GM21737 (cell line): ENCODE results near the gene GADD45GIP1.
"Not testable (repeated sequence)": the region's sequence is repeated elsewhere in the genome, so short reads cannot be mapped to it uniquely, and the experiment has no call there.

Experiments
- ATAC-seq: cut with Tn5 transposase; IDR thresholded peaks from one replicate; pipeline ENCODE4 v1.9.1; 2021; ENCODE audit warnings: mild to moderate bottlenecking, moderate library complexity; ENCODE audit not compliant: unreplicated experiment

GADD45GIP1 gene

DNA sequence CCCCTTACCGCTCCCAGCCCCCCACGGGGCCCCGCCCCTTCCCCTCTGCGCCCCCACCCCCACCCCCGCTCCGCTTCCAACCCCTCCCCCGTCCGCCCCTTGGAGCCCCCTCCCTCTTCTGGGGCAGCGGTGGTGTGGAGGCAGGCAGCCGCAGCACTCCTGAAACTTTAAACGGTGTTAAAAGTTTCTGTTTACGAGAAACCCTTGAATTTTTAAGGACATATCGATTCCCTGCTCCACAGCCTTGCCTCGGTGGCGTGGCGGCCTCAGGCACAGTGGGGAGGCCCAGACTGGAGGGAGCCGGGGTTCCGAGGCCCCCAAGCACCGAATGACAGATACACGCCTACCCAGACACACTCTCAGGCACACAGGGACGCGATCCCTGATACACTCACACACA, 33.4 kb upstream of the GADD45GIP1 start:
- ATAC-seq = no peak

DNA sequence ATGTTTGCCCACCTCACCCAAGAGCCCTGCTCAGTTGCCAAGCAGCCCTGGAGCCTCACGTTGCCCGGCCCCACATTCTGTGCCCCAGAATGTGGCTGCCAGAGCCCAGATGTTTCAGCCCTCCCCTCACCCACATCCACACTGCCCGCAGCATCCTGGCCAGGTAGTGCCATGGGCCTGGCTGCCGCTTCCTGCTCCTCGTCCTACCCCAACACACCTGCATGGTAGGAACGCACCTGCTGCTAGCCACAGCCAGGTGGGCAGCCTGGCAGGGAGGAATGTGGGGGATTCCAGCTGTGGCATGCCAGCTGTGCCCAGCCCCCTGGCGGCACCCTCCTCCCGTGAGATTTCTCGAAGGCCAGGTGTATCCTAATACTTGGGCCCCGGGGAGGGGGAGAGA, 30.8 kb upstream of the GADD45GIP1 start:
- ATAC-seq = no peak

- no peak for ATAC-seq
Measured at GRCh38 chr19:12987190-12987589, 30.2 kb upstream of the GADD45GIP1 start.

DNA sequence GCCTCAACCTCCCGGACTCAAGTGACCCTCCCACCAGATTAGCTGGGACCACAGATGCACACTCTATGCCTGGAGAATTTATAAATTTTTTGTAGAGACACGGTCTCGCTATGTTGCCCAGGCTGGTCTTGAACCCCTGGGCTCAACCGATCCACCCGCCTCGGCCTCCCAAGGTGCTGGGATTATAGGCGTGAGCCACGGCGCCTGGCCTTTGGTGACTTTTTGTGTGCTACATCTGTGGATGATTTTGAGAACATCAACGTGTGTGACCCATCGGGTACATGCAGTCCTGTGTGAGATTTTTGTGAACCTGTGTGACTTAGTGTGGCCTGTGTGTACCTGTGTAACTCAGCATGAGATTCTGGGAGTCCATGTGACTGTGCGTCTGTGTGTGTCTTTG, 29.7 kb upstream of the GADD45GIP1 start:
- no peak for ATAC-seq

GRCh38 chr19:12985049-12985776, 28.2 kb upstream of the GADD45GIP1 start:
- ATAC-seq = no peak

DNA sequence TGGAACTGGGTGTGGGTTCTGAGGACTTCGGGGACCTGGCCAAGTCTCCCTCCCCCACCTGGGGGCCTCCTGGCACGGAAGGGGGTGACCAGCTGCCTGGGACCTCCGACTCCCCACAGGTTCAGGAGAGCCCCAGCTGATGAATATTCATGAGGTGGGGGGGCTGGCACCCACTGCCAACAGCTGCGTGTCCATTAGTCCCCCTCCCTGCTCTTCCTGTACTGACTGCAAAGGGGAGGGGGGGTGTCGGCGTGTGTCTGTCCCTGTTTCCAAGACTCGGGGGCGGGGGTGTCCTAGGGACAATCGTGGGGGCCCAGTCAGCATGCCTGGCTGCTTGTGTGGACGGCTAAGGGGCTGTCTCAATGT, 27.6 kb upstream of the GADD45GIP1 start:
- ATAC-seq = no peak

DNA sequence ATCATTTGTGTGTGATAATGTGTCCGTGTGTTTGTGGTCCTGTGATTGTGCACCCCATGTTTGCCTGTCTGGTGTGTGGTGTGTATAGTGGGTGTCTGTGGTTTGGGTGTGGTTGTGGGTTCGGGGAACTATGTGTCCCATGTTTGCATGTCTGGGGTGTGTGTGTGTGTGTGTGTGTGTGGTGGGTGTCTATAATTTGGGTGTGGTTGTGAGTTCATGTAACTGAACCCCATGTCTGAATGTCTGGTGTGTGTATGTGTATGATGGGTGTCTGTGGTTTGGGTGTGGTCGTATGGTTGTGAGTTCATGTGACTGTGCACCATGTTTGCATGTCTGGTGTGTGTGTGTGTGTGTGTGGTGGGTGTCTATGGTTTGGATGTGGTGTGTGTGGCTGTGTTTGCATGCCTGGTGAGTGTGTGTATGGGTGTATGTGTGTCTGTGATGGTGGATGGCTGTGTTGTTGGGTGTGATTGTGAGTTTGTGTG, 27.2 kb upstream of the GADD45GIP1 start:
- no peak for ATAC-seq

- ATAC-seq = peak; percentile 53
Measured at GRCh38 chr19:12983542-12984142, 26.6 kb upstream of the GADD45GIP1 start.

- no peak for ATAC-seq
Measured at GRCh38 chr19:12983091-12983490, 26.1 kb upstream of the GADD45GIP1 start.

- ATAC-seq = no peak
Measured at GRCh38 chr19:12982648-12983047, 25.6 kb upstream of the GADD45GIP1 start.

GRCh38 chr19:12979974-12980373, 23.0 kb upstream of the GADD45GIP1 start:
- no peak for ATAC-seq

GRCh38 chr19:12976109-12976508, 19.1 kb upstream of the GADD45GIP1 start:
- ATAC-seq = not testable (repeated sequence)

GRCh38 chr19:12975221-12975741, 18.3 kb upstream of the GADD45GIP1 start:
- ATAC-seq = no peak

GRCh38 chr19:12974301-12975220, 17.5 kb upstream of the GADD45GIP1 start:
- ATAC-seq = no peak

GRCh38 chr19:12973236-12973635, 16.2 kb upstream of the GADD45GIP1 start:
- no peak for ATAC-seq

- ATAC-seq = no peak
Measured at GRCh38 chr19:12970070-12970820, 13.2 kb upstream of the GADD45GIP1 start.

GRCh38 chr19:12969292-12969988, 12.4 kb upstream of the GADD45GIP1 start, which contains the start of gene DAND5:
Gene DAND5, plus strand, starts transcription at chr19:12969576. Its CDS starts 85 bp downstream, at chr19:12969661.
- ATAC-seq = no peak

DNA sequence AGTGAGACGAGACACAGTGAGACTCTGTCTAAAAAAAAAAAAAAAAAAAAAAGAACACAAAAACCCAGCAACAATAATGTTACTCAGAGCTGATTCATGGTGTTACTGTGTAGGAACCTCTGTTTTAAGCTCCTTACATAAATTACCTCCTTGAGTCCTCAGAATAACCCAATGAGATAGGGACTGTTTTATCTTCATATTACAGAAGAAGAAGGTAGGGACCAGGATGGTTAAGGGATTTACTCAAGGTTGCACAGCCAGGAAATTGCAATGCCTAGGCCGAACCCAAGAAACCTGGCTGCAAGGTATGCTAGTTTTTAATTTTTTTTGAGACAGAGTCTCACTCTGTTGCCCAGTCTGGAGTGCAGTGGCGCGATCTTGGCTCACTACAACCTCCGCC, 10.9 kb upstream of the GADD45GIP1 start:
- ATAC-seq = no peak

GRCh38 chr19:12965812-12966135, 8.8 kb upstream of the GADD45GIP1 start:
- no peak for ATAC-seq
